GM18517 (cell line): ENCODE measurements around the gene MTUS2.

Source experiments
- ATAC-seq: cut with Tn5 transposase; IDR thresholded peaks from one replicate; pipeline ENCODE4 v1.9.1; 2021; ENCODE audit warnings: mild to moderate bottlenecking, moderate library complexity; ENCODE audit not compliant: unreplicated experiment

The MTUS2 gene

DNA sequence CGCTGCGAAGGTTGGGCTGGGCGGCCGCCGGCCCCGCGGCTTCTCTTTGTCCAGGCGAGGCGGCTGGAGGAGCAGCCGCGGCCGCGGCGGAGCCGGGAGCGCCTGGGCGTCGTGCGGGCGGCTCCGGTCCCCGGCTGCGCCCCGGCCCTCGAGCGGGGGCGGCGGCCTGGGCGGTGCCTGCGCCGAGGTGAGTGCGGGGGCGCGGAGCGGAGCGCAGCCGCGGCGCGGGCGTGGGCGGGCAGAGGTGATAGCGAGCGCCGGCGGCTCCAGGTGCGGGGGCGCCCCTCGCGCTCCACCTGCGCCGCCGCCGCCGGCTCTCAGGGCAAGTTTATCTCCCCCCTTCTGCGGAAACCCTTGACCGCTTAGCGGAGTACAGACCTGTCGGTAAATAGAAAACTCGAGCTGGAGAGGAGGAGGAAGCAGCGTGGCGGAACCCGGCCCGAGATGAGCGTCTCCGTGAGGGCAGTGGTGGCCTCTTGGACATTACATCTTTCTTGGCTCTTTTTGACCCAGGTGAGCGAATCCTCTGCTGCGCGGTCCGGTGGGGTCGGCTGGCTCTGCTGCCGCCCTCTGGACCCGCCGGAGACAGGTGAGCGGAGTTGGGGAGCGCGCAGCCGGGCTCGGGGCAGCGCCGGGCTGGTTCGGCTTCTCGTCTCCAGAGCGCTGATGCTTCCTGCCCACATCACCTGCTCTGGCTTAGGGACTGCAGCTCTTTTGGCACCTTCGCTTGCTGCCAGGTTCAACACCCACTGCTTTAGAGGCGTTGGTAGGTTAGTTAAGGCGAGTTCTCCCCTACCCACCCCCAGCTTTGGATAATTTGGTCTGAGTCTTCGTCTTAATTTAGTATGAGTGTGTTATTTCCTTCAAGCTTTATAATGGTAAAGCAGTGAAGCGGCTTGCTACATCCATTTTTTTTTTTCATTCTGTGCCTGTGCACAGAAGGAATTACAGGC, at the start of gene MTUS2:
MTUS2 (plus strand) TSS at position 241 of the 953 bp plus-strand sequence.
- ATAC-seq, result no peak

DNA sequence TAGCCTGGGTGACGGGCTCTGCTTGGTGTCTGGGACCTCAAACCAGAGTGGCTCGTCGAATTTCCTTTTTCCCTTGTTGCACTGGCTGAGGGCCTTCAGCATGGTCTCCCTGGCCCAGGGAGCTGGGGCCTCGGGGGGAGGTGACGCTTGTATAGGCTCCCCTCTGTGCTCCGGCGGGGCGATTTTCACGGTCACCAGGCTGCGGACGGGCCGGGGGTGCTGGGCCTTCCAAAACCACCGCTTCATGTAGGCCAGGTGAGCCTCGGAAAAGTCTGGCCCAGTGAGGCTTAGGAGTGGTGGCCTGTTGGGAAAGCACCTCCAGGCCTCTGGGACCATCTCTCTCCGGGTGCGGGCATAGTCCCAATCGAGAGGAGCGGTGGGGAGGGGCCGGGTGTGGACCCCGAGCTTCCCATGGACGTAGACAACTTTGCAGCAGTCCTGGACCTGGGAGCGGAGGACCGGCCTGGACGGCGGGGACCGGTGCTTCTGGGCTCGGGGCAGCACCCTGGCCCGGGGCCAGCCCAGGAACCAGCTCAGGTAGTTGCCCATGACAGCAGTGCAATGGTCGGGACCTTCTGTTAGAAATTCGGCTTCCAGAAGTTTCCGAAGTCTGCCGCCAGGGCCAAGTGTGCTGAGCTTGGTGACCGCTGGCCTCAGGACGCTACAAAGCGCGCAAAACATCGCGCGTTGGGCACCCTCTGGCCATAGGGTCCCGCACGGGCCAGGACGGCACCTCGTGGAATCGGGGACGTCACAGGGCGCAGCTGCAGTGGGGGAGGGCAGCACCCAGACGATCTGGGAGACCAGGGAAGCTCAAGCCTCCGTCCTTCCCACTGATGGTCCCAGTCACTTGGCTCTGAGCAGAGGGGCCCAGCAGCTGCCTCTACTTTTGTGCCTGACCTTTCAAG, 41.6 kb upstream of the MTUS2 start:
- no peak for ATAC-seq

DNA sequence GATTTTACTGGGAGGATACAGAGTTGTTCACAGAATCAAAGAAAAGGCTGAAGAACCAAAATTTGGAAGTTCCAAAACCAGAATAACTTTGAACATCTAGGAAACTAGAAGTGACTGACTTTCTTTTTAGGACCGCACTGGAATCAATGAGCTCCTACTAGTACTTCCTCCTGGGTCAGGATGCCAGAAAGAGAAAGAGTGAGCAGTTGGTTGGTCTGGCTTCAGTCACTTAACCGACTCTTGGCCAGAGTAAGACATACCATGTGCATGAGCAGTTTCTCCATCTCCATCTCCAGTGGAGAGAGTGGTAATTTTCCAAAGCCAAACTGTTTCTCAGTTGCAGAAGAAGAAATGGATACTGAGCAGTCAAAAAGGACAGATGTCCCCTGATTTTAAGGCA, 27.1 kb upstream of the MTUS2 start:
- no peak for ATAC-seq

DNA sequence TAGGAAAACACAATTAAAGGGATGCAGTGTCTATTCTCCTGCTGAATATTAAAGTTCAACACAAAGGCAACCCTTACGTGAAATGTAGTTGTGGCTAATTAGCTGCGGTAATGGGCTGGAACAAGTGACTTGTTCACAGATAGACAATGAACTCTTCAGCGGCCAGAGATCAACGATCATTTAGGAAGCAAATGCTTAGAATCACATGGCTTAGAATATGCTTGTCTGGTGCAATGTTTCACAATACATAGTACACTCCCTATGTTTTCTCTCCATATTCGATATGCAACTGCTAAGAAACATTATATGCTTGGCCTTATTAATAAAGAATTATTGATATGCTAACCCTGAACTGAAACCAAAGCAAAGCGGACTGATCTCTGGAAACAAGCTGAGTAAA, 25.7 kb upstream of the MTUS2 start:
- ATAC-seq, result no peak

DNA sequence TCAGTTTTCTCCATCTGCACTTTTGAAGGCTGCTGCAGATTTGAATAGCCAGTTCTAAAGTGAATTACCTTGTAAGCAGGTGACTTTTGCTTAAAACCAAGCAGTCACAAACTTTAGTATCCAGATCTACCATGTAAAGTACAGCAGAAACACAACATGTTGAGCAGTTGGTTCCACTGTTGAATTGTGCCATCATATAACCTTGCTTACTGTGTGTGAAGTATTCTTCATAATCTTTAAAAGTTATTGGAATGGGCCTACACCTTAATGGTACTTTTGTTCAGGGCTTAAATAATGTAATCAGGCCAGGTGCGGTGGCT, 23.2 kb upstream of the MTUS2 start:
- no peak for ATAC-seq

DNA sequence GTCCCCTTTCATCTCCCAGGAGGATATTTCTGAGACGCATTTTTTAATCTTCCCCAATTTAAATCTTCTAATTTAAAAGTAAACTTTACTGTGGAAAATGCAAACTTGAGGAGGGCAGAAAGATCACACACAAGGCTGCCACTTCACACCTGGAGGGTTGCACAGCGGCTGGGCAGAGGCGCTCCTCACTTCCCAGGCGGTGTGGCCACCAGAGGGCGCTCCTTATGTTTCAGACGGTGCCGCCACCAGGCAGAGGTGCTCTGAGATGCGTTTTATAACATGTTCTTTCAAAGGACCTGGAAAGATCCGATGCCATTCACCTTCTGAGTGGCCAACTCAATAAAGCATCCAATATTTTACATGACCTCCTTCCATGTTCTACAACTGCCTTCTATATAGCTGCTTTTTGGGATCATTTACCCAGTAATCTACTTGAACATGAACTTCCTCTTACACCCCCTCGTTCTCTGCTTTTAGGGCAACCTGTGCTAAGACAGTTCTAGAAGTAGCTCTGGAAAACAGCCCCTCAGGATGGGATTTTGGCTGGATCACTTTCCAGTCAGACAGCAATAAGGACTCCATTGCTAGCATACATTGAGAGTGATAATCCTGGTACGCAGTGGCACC, 14.8 kb upstream of the MTUS2 start:
- ATAC-seq, result no peak

DNA sequence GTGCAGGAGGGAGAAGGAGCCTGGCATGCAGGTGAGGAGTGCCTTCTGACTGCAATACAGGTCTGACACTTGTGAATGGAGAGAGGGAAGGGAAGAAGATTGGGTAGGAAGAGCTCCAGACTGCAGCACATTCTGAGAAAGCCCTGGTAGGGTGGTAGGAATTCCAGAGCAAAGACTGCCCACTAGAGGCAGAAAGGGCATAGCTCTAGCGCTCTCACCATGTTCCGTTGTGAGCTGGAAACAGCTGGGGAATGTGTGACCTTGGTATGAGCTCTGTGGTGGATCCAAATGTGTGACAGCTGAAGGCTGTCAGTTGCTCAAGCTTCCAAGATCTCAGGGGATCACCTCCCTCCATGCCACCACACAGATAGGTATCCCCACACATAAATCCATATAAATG, 2.9 kb upstream of the MTUS2 start:
- ATAC-seq, result no peak

DNA sequence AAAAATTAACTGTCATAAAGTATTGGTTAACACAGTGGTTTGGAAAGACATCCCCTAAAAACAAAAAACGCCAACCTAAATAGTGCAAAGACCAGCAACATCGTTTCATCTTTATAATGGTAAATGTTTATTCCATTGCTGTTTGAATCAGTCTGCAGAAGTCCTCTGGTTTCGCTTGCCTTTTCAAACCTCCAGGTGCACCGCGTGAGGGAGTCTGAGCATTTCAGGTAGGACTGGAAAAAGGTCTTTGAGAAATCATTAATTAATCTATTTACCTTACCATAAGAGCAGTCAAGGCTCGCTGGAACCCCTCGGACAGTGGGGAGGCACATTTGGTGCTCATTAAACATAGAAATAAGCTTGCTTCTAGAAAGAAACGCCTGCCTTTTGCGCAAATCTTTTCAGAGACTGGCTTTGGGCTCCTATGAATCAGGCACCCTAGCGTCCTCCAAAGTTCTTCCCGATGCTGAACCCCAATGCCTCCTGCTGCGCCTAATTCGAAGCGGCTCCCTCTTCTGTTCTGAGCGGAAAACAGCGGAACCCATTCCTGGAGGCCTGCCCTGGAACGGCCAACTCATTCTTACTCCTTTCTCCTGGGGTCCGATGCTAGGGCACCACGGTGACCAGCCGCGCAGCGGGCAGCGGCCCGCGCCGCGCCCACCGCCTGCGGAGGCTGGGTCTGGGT, 951 bp upstream of the MTUS2 start:
- no peak for ATAC-seq

DNA sequence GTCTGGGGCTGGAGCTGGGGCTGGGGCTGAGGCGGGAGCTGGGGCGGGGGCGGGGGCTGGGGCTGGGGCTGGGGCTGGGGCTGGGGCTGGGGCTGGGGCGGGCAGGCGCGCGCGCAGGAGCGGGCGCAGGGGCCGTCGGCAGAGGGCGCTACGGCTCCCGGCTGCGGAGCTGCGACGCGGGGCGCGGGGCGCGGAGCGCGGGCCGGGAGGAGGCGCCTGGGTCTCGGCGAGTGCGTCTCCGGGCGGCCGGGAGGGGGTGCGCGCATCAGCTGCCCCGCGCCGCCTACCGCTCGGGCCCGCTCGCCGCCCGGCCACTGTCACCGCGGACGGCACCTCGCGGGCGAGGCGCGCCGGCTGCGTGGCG, 422 bp upstream of the MTUS2 start:
- ATAC-seq, result no peak

DNA sequence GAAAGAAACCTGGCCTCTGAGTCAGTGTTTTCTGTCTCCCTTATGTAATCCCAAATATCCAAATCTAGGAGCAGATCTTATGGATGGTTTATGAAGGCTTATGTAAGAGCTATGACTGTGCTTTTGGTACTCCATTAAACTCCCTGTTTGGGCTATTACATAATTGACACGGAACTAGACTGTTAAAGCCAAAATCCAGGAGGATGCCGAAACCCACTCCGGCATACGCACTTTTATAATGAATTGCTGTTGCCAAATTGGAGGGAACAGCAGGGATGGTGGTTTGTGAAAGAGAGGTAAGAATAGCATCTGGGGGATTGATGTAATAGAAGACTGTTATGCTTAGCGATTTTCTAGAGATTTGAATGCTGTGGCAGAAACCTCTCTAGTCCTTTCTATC, 2.0 kb downstream of the MTUS2 start:
- no peak for ATAC-seq

DNA sequence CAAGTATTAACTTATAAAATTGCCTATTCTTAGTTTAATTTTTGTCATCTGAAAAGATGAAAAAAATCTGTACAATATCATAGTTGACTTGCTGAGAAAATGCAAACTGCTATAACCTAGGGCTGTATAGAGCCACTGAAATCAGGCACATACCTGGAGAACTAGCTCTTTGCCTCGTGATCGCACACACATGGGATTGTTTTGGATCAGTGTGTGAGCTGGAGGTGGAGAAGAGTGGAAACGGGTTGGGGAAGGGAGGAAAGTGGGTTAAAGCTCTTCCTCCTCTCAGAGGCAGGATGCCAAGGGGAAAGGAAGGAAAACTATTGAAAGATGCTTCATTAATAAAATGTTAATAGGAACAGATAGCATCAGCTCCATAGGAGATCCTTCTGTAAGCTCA, 2.7 kb downstream of the MTUS2 start:
- ATAC-seq, result no peak

DNA sequence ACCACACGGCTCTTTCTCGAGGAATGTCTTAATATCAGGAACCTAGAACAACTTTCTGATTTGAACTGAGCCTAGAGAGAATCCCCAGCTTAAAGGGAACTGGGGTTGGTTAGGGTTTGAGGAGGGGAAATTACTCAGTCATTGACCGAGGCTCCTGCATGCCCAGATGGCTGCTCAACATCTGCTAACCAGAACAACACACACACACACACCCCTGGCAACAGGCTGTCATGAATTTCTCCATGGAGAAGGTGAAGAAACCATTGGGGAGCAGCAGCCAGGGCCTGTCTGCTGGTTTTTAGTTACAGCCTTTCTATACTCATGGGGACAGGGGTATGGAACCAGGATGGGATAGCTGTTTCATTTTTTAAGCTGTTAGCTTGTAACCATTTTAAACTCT, 5.2 kb downstream of the MTUS2 start:
- ATAC-seq, result no peak

DNA sequence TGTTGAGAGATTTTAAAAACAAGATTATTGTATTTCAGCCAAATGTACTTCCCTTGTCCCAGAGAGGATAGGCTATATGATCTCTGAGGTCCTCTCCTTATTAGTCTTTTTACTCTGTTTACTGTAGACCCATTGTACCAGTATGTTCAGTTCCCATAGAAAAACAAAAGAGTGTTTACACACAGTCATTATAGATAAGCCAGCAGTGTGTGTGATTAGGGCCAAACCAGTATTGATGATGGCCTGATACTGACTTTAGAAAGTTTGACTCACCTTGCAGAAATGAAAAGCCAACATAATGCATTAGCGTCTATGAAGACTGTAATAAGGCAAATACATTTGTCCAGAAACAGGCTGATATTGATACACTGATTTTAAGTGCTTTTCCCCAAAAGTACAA, 6.2 kb downstream of the MTUS2 start:
- no peak for ATAC-seq

DNA sequence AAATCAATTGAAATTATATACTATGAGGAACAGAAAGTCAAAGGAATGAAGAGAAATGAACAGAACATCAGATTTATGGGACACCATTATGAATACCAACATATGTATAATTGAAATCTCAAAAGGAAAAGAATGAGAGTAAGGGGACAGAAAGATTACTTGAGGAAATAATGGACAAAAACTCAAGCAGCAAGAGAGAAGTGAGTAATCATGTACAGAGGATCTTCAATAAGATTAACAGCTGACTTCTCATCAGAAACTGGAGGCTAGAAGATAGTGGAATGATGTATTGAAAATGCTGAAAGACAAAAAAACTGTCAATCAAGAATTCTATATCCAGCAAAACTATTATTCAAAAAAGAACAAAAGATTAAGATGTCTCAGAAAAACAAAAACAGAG, 10.4 kb downstream of the MTUS2 start:
- no peak for ATAC-seq

DNA sequence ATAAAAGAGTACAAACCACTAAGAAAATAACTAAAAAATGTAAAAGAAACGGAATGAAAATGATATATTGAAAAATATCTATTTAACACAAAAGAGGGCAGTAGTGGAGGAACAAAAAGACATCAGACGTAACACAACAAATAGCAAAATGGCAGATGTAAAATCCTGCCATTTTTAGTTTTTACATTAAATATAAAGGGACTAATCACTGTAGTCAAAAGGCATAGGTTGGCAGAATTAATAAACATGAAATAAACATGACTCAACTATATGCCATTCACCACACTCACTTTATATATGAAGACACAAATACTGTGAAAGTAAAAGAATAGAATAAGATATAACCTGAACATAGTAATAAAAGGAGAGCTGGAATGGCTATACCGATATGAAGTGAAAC, 11.0 kb downstream of the MTUS2 start:
- no peak for ATAC-seq

DNA sequence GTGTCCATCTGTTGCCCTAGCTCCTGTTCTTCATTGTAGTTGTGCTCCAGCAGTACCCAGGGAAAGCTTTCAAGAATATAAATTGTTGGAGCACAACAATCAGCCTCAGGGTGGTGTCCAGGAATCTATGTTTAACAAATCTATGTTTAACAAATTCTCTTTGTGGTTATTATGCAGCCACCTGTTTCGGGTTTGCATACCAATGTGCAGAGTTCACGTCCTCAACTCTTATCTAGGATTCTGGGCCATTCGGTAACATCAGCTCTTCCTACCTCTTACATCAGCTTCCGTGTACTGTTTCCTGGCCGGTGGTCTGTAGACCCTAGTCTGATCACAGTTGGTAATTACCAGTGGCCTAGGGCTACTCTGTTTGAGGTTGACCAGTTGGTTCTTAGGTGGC, 17.0 kb downstream of the MTUS2 start:
- no peak for ATAC-seq

DNA sequence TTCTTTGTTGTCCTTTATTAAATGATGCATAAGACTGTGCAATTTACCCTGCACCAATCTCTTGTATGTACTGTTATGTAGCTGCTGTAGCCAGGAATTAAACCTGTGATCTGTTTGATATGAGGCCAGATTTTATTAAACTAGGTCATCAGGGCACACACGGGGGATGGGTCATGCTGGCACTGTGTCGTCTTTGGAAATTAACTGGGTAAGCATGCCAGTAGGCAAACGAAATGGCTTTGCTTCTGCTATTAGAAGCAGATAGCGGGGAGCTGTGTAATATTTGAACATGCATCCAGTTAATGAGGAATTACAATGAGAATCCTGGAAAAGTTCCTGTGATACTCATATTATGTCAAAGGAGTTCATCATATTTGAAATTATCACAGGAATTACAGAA, 23.5 kb downstream of the MTUS2 start:
- ATAC-seq, result no peak

DNA sequence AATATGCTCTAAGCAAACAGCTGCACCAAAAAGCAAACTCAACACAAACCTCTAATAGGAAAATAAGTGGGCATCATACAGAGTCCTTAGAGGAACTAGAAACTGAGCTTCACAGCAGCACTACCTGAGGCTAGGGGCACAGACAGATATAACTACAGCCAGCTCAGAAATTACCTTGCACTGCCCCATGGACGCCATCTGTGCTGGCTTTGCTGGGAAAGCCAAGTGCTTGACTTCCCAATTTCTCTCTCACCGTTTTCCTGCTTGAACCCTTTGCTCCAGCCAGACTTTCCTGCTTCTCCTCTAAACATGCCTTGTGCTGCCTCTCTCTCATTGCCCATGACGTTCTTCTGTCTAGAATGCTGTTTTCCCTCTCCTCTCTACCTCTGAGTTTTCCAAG, 29.3 kb downstream of the MTUS2 start:
- no peak for ATAC-seq

DNA sequence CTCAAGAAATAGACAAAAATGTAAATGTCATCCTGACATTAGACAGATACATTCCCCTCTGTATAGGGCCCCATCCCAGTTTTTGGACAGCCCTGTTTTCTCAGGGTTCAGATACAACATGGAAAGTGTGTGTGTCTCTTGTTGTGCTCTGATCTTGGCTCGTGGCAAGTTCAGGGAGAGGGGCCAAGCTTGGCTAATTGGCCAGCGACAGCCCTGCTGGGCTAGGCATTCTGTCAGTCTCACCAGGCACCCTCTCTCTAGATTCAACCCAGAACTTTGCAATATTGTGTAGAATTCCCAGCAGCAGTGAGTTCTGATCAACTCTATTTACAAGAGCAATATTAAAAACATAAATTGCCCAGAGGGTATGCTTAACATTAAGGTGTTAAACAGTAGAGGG, 30.1 kb downstream of the MTUS2 start:
- no peak for ATAC-seq

DNA sequence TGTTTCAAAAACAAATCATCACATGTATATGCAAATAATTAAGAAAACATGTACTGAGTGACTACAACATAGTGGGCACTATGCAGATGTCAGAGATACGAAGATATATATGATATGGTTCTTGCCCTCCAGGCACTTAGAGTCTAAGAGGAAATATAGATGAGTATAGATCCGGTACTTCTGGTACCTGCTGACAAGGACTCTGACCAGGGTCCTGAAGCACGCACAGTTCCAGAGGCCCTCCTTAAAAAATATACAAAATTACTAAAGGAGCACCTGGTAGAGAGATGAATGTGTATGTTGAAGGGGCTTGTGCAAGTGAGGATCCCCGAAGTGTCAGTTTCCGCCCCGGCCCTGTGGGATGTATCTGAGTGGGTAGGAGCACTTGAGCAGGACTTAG, 31.3 kb downstream of the MTUS2 start:
- ATAC-seq, result no peak

DNA sequence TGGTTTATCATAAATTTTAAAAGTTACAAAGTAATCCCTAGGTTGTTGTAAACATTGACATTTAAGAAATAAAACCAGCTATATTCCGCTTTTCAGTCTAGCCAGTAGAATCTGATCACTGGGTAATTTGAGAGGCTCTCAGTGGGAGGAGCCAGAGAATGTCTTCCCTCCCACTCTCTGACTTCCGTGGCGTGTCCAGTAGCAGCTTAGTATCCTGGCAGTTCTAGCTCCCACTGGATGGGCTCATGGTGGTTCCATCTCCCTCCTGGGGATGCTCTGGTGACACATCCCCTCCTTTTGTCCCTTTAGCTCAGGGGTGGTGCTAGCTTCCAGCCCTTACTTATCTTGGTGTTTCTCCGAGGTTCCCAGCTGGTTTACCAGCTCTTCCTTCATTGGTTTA, 34.5 kb downstream of the MTUS2 start:
- no peak for ATAC-seq
